Measurements from ENCODE around the gene LRRC74B.
"Not testable (repeated sequence)": the region's sequence is repeated elsewhere in the genome, so short reads cannot be mapped to it uniquely, and the experiment has no call there.

The LRRC74B gene, protein sequence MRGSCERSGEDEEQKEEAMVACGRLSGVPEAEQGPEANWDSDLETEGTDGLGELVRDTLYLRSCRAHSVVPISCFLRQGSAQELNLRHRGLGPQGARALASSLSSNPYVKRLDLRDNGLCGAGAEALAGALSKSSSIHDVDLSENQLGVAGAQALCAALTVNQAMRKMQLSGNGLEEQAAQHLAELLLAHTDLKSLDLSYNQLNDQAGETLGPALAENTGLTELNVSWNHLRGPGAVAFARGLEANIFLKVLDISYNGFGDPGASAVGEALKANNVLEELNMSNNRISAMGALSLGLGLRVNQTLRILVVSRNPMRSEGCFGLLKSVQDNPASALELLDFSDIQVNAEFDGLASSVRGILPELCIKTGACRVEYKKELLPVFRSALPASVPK
- total RNA-seq: 0 to 3.0 (median 0) reads per million in 17 experiments

DNA sequence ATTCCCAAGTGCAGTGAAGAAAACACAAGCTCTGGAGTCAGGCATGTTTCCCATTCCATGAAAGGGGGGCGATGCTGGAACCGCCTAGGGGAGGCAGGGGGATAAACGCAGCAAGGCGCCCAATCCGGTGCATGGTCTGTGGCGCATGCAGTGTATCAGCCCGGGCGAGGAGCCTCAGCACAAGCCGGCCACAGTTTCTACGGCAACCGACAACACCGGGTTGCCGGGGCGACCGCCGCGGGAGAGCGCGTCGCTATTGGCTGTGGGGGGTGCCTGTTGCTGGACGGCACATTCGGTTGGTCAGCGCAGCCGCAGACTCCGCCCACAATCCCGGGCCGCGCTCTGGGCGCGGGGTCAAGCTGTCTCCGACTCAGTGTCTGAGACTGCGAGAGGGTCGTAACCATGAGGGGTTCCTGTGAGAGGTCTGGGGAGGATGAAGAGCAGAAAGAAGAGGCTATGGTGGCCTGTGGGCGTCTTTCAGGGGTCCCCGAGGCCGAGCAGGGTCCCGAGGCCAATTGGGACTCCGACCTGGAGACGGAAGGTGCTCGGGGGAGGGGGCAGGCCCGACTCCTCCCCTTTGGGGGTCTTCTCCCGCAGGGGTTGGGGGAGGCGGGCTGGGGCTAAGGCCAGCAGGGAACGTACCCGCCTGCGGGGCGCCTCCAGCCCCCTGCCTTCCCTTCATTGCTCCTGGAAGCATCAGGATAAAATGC, at the start of gene LRRC74B:
TSS of gene LRRC74B (plus strand) at position 362 of the 710 bp plus-strand sequence. CDS start at position 403, 41 bp downstream.
- peak; percentile 71 to 87 (median 74) for DNase-seq

DNA sequence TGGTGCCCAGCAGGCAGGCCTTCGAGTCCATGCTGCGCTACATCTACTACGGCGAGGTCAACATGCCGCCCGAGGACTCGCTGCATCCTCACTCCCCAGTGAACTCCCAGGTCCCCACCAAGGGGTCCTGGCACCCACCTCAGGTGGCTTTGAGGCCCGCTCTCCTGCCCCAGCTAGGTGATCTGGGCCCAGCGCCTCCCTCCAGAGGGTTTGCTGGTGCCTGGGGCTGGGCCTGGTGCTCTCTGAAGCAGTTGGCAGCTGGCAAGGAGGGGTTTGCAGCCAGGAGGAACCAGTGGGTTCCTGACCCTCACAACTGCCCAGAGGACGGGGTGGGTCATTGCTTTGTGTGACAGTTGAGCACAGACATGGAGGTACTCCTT, 49.7 kb upstream of the LRRC74B start:
- DNase-seq: no peak

DNA sequence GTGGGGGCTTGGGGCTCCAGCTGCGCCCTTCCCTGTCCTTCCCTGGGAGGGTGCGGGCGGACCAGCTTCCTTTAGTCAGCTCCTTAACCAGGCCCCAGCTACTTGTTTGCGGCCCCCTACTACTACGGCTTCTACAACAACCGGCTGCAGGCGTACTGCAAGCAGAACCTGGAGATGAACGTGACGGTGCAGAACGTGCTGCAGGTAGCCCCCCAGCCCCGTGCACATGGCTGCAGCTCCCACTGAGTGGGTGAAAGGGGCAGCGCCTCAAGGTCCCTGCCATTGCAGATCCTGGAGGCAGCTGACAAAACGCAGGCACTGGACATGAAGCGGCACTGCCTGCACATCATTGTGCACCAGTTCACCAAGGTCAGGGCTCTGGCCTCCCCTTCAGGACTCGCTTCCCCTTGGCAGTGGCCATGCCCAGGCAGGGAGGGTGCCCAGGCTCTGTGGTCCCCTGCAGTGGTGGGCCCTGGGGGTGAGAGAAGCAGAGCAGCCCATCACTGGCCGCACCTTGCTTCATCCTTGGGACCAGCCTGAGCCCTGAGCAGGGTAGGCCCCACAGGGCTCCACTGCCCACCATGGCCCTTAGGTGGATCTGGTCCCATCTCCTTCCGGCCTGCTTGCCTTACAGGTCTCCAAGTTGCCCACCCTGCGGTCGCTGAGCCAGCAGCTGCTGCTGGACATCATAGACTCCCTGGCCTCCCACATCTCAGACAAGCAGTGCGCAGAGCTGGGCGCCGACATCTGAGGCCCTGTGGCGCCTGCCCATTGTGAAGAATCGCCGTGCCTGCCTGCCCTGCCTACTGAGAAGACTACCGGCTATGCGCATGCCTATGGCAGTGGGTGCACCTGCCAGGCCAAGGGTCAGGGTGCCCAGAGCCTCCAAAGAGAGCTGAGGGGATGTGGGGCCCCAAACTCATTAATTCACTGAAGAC, 48.9 kb upstream of the LRRC74B start:
- no peak for DNase-seq

DNA sequence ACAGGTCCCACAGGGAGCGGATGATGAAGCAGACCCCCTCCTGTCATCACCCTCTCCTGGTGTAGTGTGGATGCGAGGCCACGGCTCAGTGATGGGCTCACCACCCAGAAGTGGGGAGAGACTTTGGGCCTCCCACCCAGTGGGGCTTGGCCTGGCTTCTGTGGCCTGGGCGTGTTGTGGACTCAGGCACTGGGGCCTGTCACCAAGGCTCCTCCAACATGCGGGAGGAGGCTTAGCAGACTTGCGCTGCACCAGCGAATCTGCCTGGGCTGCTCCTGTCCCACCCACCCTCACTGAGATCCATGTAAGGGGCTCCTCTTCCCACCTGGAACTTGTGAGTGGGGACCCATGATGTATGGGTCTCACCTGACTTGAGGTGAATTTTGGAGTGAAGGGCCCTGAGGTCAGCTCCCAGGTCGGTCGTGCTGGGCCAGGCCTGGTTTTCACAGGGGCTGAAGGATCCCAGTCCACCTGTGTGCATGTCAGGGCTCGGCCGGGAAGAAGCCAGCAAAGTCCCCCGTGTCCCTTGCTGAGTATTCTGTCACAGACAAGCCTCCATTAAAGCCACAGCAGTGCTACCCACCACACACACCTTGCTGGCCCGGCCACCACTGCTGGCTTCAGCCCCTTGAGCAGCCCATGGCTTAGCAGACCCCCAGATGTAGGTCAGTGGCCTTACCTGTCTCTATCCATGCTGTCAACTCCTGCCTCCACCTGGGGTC, 48.0 kb upstream of the LRRC74B start:
- DNase-seq: no peak

DNA sequence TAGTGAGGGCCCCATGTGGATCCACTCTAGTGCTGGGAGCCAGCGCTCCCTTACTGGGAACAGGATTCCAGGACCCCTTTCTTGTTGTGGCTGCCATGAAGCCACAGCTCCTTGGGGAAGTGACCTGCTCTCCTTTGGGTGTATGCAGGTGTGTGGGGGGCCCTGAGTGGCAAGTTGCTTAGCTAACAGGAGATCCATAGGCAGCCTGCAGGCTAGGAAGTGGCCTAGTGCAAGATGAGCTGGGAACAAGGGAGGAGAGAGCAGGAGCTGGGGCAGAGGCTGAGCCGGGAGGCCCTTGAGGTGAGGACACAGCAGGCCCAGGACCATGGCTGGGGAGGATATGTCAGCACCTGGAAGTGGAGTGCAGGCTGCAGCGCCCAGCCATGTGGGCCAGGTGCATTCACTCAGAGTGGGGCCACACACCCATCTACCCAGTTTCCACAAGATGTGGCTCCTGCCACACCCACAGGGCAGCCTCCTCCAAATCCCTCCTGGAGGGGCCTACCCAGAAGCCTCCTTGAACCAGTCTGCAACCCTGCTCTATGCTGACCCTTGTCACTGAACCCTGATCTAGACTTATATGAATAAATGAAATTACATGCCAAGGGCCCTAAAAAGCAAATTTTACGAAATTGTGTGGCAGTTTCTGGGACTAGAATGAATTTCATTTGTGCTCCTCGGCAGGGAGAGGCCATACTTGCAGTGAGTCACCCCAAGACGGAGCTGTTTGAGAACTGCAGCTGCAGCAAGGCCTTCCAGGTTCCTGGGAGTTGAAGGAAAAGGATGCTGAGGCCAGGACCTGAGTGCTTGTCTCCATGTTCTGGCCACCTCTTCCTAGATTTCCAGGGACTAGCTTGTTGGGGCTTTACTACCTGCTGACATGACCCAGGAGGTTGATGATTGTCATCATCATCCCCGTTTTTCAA, 47.1 kb upstream of the LRRC74B start:
- DNase-seq: no peak

DNA sequence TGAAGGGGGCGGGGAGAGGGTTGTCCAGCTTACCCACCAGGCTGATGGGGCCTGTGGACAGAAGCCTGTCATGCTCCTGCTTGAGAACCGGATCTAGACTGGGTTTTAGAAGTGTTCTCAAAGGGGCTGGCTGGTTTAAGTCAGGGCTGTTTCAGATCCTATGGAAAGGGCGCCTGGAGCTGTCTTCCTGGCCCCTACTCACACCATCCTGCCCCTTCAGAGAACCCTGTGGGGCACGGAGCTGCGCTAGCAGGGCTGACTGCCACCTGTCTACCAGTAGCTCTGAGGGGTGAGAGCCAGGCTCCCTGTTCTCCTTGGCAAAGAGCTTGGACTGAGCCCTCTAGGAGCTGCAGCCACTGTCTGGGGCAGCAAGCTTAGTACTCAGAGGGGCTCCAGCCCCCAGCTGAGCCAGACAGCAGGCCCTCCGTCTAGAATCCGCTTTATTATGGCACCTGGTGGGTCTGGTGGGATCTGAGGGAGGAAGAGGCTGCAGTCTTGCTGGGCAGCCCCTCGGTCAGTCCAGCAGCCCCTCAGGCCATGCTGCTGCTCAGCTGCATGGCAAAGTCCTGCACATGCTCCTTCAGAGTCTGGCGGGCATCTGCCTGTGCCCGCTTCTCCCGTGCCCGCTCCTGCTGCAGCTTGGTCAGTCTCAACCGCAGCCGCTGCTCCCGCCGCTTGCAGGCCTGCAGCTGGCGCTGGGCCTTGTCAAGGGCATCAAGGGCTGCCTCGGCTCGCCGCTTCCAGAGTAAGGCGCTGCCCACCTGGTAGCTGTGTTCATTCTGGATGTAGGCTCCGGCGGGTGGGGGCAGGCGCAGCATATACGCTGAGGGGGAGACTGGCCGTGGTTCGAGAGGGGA, 46.2 kb upstream of the LRRC74B start:
- no peak for DNase-seq

DNA sequence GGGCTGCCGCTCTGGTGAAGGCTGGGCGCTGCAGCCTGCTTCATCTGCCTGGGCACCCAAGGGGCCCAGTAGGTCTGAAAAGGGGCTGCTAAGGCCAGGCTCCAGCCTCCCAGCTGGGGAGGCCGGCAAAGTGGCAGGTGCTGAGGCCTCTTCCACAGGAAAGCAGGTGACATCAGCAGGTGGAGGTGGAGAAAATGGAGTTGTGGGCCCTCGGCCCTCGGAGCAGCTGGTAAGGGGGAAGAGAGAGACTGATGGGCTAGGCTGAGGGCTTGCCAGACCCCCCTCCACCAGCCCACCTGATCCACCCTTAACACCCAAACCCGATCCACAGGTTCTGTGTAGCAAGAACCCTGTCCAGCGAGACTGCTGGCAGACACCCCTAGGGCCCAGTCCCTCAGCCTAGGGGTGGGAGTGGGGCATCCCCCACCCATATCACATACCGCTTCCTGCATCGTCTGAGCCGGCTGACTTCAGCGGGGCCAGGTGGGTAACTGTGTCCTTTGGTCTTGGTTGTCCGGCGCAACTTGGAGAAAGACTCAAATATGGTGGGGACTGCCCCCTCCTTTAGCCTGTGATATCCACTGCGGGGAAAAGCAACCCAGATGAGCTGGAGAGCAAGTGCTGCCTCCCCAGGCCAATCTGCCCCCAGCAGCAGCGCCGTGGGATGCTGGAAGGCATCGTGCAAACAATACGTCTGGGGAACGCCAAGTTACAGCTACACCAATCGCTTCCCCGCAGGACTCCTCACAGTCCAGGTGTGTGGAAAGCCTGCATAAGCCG, 45.3 kb upstream of the LRRC74B start:
- DNase-seq: no peak

DNA sequence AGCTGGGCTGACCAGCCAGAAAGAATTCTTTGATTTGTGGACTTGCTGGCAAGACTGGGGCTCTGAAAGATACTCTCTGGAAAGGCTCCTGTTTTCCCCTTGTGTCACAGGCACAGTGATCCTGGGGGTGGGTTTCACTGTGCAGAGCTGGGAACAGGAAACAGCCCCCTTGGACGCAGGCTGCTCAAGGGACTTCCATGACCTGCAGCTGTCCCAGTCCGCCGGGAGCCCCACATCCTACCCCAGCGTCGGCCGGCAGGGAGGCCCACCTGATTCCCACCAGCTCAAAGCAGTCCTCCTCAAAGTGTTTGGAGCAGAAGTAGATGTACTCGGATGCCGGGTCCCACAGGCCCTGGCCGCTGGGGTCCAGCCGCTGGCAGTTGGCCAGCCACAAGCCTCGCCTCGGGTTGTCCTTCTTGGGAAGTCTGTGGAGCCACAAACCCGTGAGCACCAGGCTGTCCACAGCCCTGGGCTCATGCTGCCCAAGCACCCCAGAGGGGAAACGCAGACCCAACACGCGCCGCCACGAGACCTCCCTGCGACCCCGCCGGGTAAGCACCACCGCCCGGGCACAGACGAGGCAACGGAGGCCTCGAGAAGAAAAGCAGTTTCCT, 44.7 kb upstream of the LRRC74B start:
- DNase-seq: no peak

DNA sequence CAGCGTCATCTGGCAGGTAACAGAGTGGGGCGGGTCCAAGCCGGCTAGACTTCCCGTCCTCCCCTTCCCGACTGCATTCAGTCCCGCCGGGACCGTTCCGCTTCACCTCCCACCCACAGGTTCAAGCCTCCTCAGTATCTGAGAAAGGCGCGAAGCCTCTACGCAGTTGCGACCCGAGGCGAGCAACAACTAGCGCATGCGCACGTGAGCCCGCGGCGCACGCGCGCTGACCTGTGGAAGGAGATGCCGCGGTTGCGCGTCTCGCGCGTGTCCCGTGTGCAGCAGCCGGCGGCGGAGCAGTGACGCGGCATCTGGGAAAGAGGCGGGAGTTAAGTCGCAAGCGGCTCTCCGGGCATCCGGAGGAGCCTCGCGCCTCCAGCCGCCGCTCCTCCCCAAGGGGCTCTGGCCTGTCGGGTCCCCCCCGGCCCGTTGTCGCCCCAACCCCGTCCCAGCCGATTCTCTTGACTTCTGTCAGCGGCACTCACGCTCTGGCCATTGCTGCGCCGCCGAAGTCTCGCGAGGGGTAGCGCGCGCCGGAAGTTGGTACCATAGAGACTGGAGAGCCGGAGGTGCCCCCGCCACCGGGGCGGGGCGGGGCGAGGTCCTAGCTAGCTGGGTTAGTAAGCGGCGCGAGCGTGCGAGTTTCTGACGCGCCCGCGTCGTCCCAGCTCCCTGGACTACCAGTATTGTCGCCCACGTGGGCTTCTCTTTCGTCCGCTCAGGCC, 44.0 kb upstream of the LRRC74B start, which contains the start of gene THAP7:
TSS of gene THAP7 (minus strand) at position 518 of the 725 bp plus-strand sequence. CDS start at position 311, 207 bp downstream.
- peak; percentile 98 to 99 (median 98) for DNase-seq

DNA sequence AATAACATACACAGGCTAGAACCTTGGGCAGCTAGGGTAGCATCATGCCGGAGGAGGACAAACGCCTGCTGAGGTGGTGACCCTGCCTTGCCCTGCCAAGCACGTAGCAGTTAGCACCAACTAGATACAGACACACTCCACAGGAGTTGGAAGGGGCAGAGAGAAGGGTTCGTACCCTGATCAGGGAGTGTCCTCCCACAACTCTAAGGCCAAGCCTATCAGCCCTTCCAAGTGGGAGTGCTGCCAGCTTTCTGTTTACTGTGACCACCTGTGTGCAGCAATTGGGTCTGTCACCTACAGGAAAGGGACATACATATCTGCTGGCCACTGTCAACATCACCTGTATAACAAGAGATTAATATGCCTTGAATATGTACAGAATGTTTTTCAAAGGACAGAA, 42.0 kb upstream of the LRRC74B start:
- DNase-seq: no peak

DNA sequence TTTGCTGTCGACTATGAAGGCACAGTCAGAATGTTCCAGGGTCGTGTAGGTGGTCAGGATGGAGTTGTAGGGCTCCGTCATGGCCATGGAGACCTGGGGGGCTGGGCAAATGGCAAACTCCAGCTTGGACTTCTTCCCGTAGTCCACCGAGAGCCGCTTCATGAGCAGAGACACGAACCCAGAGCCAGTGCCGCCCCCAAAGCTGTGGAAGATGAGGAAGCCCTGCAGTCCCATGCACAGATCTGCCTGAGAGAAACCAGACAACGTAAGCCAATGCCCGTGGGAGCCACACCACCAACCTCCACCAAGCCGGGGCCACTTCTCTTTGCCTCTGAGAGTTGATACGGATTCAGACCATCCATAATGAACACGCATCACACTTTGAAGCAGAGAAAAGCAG, 36.5 kb upstream of the LRRC74B start:
- not testable (repeated sequence) for DNase-seq

DNA sequence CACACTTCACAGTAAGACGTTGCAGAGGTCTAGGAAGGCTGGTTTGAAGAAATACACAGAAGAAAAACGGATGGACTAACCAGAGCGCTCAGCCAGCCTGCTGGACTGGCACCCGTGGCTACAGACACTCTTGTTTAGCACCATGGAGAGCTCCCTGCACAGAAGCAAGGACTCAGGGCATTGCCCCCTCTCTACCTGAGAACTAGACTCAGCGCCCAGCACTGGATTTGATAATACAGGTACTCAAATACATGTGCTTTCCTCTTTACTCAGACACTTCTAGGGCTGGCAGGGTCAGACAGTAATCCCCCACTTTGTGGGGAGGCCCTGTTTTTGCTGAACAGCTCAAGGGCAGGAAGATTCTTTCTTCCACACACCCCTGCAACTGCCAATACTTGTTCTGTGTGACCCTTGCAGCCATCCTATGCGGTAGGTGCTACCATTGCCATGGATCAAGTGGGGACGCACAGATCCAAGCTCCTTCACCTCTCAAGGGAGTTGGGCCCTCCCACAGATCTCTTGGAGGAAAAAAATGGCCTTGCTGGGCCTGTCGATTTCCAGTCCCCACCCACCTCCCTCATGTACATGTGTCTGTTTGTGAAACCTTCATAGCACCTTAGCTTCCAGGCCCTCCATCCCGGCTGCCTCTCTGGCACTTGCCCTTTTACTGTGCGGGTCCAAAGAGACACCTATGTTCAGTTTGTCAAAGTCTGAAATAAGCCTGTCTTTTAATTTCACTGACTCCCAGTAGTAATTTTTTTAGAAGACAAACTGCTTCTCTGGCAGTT, 35.9 kb upstream of the LRRC74B start:
- peak in 2 of 4 experiments; percentile 18 to 38 for DNase-seq

DNA sequence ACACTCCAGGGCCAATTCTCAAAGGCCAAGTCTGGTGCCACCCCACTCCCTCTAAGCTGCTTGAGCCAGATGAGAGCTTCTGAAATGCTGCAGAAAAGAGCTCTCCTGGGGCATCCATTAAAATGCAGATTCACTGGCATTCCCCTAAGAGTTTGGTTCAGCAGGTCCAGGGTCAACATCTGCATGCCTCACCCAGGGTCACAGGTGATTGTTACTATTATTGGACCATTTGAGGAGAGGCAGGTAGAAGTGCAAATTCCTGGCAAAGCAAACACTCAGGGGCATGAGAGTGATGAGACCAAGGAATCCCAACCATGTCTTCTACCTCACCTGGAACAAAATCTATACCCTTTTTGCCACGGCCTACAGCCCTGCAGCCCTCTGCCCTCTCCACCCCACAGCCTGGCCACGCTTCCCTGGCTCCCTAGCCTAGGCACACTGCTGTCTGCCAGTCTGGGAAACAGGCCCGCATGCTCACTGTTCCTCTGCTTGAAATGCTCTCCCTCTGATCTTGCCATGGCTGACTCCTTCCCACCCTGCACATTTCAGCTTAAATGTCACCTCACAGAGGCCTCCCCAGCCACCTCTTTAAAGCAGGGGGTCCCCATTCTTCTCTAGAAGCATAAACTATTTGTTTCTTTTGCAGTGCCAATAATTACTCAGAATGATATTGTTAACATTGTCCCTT, 35.2 kb upstream of the LRRC74B start:
- DNase-seq: no peak

DNA sequence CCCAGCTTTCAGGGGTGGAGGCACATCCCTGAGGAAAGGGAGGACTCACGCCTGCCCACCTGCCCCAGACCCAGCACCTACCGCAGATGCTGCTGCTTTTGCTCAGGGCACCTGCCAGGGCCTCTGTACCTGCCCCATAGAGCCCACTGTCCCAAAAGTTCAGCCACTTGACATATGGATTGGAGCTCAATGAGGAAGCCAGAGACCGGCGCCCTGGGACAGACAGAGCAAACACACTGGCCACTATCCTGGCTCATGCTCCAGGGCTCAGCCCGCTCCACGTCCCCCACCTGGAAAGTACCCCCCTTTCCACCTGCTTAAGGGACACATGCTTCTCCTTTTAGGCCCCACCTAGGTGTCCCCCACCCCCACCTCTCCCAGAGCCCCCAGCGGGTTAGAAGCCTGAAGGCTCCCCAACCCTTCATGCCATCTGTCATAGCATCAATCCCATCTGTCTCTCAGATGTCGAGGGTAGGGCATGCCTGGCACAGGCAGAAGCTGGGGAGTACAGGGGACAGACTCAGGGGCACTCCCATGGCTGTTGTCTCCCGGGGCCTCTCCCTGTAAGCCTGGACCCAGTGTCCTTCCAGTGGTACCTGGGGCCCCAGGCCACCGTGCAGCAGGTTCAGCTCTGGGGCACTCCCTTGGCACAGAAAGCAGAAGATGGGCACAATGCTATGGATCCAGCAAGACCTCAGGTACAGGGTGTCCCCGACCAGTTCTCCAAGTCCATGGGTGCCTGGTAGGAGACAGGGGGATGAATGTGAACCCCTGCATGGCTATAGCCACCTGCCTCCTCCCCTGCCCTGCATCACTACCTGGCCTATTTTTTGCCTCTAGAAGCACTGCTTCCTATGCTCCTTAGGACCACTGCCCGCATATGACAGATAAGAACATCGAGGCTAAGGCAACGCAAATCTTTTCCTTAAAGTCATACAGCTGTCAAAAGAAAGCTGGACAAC, 33.0 kb upstream of the LRRC74B start:
- DNase-seq: no peak

DNA sequence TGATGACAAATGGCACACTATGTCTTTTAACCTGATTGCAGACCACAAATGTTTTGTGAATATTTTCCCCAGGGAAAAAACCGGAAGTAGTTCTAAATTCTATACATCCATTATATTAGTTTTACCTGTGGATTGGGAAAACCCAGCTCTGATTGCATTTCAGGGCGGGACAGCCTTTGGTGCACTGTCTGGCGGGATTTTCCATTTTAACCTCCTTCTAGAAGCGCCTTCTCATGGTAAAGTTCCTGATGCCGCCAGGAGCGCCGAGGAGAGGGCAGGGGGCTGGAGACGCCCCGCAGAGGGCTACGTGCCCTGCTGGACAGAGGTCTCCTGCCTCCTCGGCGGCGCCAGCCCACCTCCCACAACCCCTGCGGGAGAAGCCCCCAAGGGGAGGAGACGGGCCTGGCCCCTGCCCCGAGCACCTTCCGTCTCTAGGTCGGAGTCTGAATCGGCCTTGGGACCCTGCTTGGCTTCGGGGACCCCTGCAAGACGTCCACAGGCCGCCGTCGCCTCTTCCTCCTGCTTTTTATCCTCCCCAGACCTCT, 32.0 kb upstream of the LRRC74B start:
- no peak for DNase-seq

Measured in suppressor macrophage (primary cell).